PFSK-1 (cell line): ENCODE results near the gene MBD4.

ENCODE experiments used
- FOXP2 ChIP-seq: optimal IDR thresholded peaks from 2 replicates; pipeline ENCODE3; 2011; ENCODE audit warnings: borderline replicate concordance, control low read depth, inconsistent platforms; ENCODE audit not compliant: insufficient read depth; ENCODE audit errors: extremely low read length, extremely low read depth
- POLR2AphosphoS5 ChIP-seq: IDR thresholded peaks from 2 replicates; pipeline ENCODE4 v1.6.1; 2012; ENCODE audit warnings: low read depth, mild to moderate bottlenecking, control low read depth, low read length, moderate library complexity
- SIN3A ChIP-seq: IDR thresholded peaks from 2 replicates; pipeline ENCODE4 v1.6.1; 2012; ENCODE audit warnings: mild to moderate bottlenecking, low read length, moderate library complexity, borderline replicate concordance; ENCODE audit not compliant: insufficient read depth
- TAF1 ChIP-seq: IDR thresholded peaks from 2 replicates; pipeline ENCODE4 v1.6.1; 2012; ENCODE audit warnings: low read length, control low read depth, borderline replicate concordance; ENCODE audit not compliant: insufficient read depth
- TF ChIP-seq, protein P1 (sequence below), 2 experiments: IDR thresholded peaks; 2 replicates each; pipeline versions ENCODE4 v1.6.1 to v1.8.0; 2011 to 2012; ENCODE audit warnings: low read depth in 2 of 2, low read length in 2 of 2, control low read depth in 1 of 2, inconsistent platforms in 1 of 2, mild to moderate bottlenecking in 1 of 2, moderate library complexity in 1 of 2; ENCODE audit not compliant: insufficient read depth in 1 of 2

The MBD4 gene

GRCh38 chr3:129419476-129419875 lies 20.3 kb downstream of the MBD4 start:
- TF ChIP-seq SIN3A (no peak), POLR2AphosphoS5 (no peak), TAF1 (no peak), FOXP2 (no peak)

GRCh38 chr3:129418041-129418973 lies 21.4 kb downstream of the MBD4 start:
- TF ChIP-seq POLR2AphosphoS5 (no peak), TAF1 (no peak), FOXP2 (no peak), SIN3A (no peak)
- TF ChIP-seq, protein P1, sequence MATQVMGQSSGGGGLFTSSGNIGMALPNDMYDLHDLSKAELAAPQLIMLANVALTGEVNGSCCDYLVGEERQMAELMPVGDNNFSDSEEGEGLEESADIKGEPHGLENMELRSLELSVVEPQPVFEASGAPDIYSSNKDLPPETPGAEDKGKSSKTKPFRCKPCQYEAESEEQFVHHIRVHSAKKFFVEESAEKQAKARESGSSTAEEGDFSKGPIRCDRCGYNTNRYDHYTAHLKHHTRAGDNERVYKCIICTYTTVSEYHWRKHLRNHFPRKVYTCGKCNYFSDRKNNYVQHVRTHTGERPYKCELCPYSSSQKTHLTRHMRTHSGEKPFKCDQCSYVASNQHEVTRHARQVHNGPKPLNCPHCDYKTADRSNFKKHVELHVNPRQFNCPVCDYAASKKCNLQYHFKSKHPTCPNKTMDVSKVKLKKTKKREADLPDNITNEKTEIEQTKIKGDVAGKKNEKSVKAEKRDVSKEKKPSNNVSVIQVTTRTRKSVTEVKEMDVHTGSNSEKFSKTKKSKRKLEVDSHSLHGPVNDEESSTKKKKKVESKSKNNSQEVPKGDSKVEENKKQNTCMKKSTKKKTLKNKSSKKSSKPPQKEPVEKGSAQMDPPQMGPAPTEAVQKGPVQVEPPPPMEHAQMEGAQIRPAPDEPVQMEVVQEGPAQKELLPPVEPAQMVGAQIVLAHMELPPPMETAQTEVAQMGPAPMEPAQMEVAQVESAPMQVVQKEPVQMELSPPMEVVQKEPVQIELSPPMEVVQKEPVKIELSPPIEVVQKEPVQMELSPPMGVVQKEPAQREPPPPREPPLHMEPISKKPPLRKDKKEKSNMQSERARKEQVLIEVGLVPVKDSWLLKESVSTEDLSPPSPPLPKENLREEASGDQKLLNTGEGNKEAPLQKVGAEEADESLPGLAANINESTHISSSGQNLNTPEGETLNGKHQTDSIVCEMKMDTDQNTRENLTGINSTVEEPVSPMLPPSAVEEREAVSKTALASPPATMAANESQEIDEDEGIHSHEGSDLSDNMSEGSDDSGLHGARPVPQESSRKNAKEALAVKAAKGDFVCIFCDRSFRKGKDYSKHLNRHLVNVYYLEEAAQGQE (IDR thresholded peaks at IDR 0.05; ENCODE audit: insufficient read depth in 1 of 2, low read depth in 2 of 2, low read length in 2 of 2), result no peak

DNA sequence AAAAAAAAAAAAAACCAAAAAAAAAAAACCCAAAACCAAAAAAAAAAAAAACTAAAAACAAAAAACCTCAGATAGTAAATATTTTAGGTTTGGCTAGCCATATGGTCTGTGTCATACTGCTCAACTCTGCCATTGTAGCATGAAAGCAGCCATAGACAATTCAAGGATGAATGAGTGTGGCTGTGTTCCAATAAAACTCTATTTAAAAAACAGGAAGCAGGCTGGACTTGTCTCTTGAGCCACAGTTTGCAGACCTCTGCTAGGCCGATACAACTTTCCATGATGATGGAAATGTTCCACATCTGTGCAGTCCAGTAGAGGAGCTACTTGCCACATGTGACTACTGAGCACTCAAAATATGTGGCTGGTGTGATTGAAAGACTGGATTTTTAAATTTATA lies 22.4 kb downstream of the MBD4 start:
- TF ChIP-seq POLR2AphosphoS5 (no peak), FOXP2 (no peak), SIN3A (no peak), TAF1 (no peak)
- TF ChIP-seq, protein P1 (IDR thresholded peaks at IDR 0.05; ENCODE audit: insufficient read depth in 1 of 2, low read depth in 2 of 2, low read length in 2 of 2), result no peak

DNA sequence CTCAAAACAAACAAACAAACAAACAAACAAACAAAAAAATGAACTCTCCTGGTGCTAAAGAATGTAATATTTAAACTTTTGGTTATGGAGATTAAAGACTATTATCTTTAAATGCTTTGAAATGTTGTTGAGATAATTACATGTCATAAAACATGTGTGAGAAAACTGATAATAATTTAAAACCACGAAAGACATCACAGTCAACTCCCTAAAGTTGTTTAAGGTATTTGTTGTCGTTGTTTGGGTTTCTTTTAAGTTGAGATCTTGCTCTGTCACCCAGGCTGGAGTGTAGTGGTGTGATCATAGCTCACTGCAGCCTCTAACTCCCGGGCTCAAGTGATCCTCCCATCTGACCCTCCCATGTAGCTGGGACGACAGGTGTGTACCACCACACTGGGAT lies 23.3 kb downstream of the MBD4 start:
- TF ChIP-seq SIN3A (no peak), POLR2AphosphoS5 (no peak), FOXP2 (no peak), TAF1 (no peak)
- TF ChIP-seq, protein P1 (IDR thresholded peaks at IDR 0.05; ENCODE audit: insufficient read depth in 1 of 2, low read depth in 2 of 2, low read length in 2 of 2), result no peak

DNA sequence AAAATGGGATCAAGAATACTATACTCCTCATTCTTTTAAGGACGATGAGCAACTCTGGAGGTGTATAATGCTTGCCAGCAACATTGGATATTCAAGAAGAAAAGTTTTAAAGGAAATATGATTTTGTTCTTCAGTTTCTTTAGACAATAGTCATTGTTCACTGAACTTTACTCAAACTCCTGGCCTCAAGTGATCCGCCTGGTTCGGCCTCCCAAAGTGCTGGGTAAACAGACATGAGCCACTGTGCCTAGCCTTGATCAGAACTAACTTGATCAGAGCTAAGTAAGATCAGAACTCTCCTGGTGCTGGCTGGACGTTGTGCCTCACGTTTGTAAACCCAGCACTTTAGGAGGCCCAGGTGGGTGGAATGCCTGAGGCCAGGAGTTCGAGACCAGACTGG lies 23.9 kb downstream of the MBD4 start:
- TF ChIP-seq POLR2AphosphoS5 (no peak), FOXP2 (no peak), SIN3A (no peak), TAF1 (no peak)
- TF ChIP-seq, protein P1 (IDR thresholded peaks at IDR 0.05; ENCODE audit: insufficient read depth in 1 of 2, low read depth in 2 of 2, low read length in 2 of 2), result no peak
